ENCODE measurements around the gene IFI30. TPM values are rescaled to one million over a fixed set of nuclear protein-coding genes. Genes with fewer than 3 reads are reported as not detected.
A peak's percentile ranks its signal among the peaks of the same experiment; 100 is the strongest.

IFI30 gene
- total RNA-seq, 2 donors from 2014 or later = 43.7 to 68.9 TPM

DNA sequence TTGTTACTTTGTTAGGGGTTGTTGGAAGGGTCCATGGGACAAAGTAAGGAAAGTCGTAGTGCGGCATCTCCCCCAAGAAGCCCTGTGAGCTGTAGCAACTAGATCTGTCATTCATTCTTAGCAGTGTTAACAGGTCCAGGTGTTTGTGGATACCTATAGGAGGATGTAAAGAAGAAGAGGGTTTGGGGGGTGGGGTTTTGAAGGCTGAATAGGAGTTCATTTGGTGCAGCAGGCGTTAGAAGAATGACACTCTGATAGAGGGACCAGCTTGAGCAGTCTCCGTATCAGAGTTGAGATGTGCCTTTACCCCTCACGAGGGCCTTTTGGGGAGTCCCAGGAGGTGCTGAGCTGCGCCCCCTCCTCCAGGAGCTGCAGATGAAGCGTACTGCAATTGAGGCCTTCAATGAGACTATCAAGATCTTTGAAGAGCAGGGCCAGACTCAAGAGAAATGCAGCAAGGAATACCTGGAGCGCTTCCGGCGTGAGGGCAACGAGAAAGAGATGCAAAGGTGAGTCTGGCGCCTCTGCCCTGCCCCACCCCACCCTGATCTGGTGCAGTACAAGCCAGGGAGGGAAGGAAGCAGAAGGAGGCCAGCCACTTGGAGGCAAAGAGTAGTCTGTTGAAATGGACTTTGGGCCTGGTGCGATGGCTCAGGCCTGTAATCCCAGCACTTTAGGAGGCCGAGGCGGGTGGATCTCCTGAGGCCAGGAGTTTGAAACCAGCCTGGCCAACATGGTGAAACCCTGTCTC is 7.6 kb upstream of the IFI30 start:
- no peak for ATAC-seq
- intact Hi-C loops (cut with DNase I) = loop anchor here (5.0 to 10.0 kb wide), 2 partner anchors 51 to 54 kb away; no protein-coding TSS in a partner anchor
- no peak for DNase-seq

DNA sequence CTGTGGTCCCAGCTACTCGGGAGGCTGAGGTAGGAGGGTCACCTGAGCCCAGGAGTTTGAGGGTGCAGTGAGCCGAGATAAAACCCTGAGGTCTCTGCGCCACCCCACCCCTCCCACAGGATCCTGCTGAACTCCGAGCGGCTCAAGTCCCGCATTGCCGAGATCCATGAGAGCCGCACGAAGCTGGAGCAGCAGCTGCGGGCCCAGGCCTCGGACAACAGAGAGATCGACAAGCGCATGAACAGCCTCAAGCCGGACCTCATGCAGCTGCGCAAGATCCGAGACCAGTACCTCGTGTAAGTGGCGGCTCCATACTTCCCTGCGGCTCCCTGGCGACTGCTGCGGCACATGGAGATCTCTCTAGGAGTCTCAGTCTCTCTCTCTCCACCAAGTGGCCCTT is 6.6 kb upstream of the IFI30 start:
- DNase-seq = no peak
- ATAC-seq = no peak
- intact Hi-C loops (cut with DNase I) = loop anchor here (5.0 to 10.0 kb wide), 2 partner anchors 52 to 55 kb away; no protein-coding TSS in a partner anchor

DNA sequence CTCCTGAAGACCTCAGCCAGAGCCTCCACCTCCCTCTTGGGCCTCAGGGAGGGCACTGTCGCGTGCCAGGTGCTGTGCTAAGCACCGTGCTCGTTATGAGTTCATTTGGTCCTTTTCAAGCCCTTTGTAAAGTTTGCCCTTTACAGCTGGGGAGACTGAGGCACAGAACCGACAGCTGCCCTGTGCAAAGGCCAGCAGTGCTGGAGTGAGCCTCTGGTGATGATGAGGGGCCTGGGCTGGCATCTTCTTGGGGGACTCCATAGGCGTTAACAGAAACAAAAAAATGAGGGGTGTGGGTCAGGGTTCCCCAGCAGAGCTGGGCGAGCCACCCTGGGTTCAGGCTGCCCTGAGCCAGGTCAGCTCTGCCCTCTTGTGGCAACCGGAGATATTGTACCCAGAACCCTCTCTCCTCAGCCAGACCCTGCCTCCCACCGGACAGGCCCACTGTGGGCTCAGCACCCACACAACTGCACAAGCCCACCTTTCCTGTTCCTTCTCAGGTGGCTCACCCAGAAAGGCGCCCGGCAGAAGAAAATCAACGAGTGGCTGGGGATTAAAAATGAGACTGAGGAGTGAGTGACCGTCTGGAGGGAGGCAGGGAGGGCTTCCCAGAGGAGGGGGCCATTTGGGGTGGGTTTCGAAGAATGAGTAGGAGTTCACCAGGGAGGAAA is 5.5 kb upstream of the IFI30 start:
- DNase-seq = peak; percentile 53

DNA sequence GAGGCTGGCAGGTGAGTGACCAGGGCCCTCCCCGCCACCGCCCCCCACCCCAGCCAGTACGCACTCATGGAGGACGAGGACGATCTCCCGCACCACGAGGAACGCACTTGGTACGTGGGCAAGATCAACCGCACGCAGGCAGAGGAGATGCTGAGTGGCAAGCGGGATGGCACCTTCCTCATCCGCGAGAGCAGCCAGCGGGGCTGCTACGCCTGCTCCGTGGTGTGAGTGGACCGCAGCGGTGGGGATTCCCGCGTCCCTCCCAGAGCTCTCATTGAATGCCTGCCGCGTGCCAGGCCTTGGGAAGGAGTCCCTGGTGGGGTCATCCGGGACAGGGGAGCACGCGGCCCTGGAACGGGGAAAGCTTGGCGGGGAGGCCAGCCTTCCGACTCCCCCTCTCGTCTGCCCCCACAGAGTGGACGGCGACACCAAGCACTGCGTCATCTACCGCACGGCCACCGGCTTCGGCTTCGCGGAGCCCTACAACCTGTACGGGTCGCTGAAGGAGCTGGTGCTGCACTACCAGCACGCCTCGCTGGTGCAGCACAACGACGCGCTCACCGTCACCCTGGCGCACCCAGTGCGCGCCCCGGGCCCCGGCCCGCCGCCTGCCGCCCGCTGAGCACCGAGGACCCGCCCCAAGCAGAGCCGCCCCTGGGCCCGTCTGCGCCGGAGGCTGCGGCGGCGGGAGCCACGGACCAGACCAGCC is 4.8 kb upstream of the IFI30 start:
- ATAC-seq (no peak), DNase-seq (no peak)
- intact Hi-C loops (cut with DNase I) = loop anchor here (5.0 to 10.0 kb wide), 2 partner anchors 54 to 57 kb away; no protein-coding TSS in a partner anchor

More for the DNA sequence above, 5.5 kb upstream of the IFI30 start:
- peak; percentile 44 to 56 for ATAC-seq
- intact Hi-C loops (cut with DNase I) = loop anchor here (5.0 to 10.0 kb wide), 2 partner anchors 53 to 56 kb away; no protein-coding TSS in a partner anchor

DNA sequence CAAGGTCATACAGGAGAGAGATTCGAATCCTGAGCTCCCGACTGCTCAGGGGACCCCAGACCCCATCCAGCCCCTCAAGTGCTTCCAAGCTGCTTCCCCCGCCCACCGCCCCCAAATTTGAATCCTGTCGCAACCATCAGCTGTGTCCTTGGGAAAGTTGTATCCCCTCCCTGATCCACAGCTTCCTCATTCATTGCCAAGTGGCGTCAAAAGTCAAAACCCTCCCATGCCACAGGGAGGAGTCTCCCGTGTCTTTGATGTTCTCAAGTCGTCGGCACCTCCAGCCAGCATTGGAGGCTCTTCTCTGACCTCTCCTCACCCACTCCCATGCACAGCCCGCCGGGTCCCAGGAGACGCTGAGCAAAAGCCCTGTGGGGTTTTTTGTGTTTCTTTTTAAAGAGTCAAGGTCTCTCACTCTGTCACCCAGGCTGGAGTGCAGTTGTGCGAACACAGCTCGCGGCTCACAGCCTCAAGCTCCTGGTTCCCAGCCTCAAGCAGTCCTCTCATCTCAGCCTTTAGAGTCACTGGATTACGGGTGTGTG is 2.8 kb upstream of the IFI30 start:
- DNase-seq (peak; percentile 51), ATAC-seq (peak in 1 of 2 donors; percentile 1)
- intact Hi-C loops (cut with DNase I) = no loop called here

GRCh38 chr19:18171605-18172327 is 1.8 kb upstream of the IFI30 start:
- intact Hi-C loops (cut with DNase I) = no loop called here
- no peak for ATAC-seq
- DNase-seq = no peak

- intact Hi-C loops (cut with DNase I) = no loop called here
- no peak for DNase-seq
- ATAC-seq = no peak
Observed at GRCh38 chr19:18172331-18173053, 1.1 kb upstream of the IFI30 start.

GRCh38 chr19:18173054-18173571 is 500 bp upstream of the IFI30 start:
- peak; percentile 12 to 48 for ATAC-seq
- peak; percentile 73 for DNase-seq
- intact Hi-C loops (cut with DNase I) = no loop called here

GRCh38 chr19:18174983-18175382 is 1.4 kb downstream of the IFI30 start:
- no peak for DNase-seq
- no peak for ATAC-seq
- intact Hi-C loops (cut with DNase I) = no loop called here

GRCh38 chr19:18176367-18177310 is 3.0 kb downstream of the IFI30 start:
- ATAC-seq (no peak), DNase-seq (no peak)
- intact Hi-C loops (cut with DNase I) = no loop called here

DNA sequence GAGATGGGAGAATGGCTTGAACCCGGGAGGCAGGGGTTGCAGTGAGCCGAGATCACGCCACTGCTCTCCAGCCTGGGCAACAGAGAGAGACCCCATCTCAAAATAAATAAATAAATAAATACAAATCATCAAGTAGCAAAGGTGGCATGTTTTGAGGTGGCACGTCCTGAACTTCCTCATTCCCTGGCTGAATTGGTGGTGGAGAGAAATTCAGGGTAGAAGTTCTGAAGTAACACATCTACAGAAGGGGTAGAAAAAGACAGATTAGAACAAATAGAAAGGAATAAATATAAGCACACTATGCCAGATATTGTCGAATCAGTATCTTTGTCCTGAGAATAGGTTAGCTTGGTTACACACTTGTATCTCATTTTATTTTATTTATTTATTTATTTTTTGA is 6.3 kb downstream of the IFI30 start:
- no peak for DNase-seq
- intact Hi-C loops (cut with DNase I) = no loop called here
- ATAC-seq = no peak

GRCh38 chr19:18183529-18183928 is 9.9 kb downstream of the IFI30 start:
- ATAC-seq = no peak
- DNase-seq = no peak
- intact Hi-C loops (cut with DNase I) = no loop called here

DNA sequence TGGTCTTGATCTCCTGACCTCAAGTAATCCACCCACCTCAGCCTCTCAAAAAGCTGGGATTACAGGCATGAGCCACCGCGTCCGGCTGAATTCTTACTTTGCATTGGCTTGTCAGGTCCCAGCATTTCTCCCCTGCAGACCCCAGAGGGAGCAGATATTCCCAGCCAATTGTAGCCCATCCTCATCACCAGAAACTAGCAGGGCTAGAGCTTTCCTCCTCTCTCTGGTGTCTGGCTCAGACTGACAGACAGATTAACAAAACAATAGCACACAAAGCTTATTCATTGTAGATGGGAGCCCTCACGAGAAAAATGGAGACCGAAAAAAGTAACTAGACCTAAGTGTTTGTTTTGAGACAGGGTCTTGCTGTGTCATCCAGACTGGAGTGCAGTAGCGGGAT is 11.9 kb downstream of the IFI30 start:
- ATAC-seq (no peak), DNase-seq (no peak)
- intact Hi-C loops (cut with DNase I) = no loop called here

DNA sequence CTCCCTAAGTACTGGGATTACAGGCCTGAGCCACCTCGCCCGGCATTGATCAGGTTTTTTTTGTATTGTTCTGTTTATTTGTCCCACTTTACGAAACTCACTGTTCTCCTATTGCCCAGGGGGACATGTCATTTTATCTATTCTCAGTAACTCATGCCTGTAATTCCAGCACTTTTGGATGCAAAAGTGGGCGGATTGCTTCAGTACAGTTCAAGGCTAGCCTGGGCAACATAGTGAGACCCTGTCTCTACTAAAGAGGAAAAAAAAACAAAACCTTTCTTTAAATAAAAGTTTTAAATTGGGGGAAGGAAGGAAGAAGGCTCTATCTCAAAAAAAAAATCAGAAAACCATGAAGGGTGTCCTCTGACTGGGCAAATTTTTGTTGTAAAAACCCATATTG is 16.7 kb downstream of the IFI30 start:
- no peak for DNase-seq
- intact Hi-C loops (cut with DNase I) = no loop called here
- ATAC-seq = no peak

- ATAC-seq (no peak), DNase-seq (no peak)
- intact Hi-C loops (cut with DNase I) = no loop called here
Observed at GRCh38 chr19:18191640-18192062, 18.0 kb downstream of the IFI30 start.

DNA sequence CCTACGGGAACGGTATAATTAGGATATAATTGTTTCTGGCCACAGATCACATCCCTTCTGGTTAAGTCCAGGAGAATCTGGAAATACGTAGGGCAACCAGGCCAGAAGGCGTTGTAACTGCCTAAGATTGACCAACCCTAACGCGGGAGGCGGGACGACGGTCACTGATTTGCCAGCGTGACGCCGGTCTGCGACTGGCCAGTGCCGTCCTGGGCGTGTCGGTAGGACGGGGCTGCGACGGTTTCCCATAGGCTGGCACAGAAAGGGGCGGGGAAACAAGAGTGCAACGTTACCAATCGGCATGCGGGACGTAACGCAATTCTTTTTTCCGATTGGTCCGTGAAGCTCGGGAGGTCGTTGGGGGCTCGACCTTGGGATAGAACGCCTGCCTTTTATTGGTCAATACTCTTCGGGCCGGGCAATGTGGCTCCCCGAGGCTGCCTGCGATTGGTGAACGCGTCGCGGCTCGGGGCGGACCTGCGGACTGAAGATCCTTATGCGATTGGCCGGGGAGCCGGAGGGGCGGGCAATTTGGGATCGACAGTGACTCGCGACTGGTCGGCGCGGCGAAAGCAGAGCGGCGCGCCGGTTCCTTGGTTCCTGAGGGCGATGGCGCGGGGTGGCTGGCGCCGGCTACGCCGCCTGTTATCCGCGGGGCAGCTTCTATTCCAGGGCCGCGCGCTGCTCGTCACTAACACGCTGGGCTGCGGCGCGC is 19.2 kb downstream of the IFI30 start, which contains the start of gene MPV17L2:
TSS of gene MPV17L2 (plus strand) at position 546 of the 715 bp plus-strand sequence. CDS start at position 610, 64 bp downstream.
- intact Hi-C loops (cut with DNase I) = no loop called here
- peak; percentile 100 for DNase-seq
- peak; percentile 95 to 96 for ATAC-seq

Data from left cardiac atrium (tissue), 4 donors.